ENCODE results near the gene PPP1R12B. TPM values are rescaled to one million over a fixed set of nuclear protein-coding genes. Genes with fewer than 3 reads are reported as not detected.

PPP1R12B gene
- total RNA-seq, 4 donors from 2014 or later, result 747 to 1,375 (median 979) TPM

DNA sequence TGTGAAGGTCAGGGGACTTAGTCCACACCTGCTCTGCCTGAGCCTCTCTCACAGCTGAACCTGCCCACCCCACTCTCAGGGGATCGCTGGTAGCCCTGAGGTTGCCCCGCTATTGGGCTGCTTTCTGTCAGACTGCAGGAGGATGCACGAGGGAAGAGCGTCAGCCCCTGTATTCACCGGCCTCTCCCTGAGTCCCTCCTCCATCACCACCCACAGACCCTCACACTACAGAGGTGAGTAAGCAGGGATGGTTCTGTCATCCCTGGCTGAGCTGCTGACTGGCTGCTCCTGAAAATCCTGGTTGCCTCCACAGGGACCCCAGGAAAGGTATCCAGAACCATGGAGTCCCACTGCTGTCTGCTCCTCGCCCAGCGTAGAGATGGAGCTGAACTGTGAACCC lies 243.0 kb downstream of the PPP1R12B start:
- Histone ChIP-seq H3K27ac (peak overlapping the region in 3 of 4 donors; percentile 83 to 90 (median 86)), H3K9me3 (no peaks in the 10 kb centered on the region), H3K4me1 (peaks cover 9 to 70% (median 40%) of the 10 kb centered on the region in 3 donors), H3K36me3 (peaks cover 0 to 30% of the 10 kb centered on the region in 2 donors), H3K4me3 (no peak overlapping the region), H3K27me3 (no peaks in the 10 kb centered on the region)
- 100% methylated on average over 2 of the region's 7 CpGs; no CpG with 5 or more reads in 1 of the 2 donors for WGBS, 2 donors (ENCODE audit: low coverage in 1 of 2)
- TF ChIP-seq EP300 (IDR thresholded peaks at IDR 0.05) (no peak), CTCF (IDR thresholded peaks at IDR 0.05) (no peak), POLR2A (IDR thresholded peaks at IDR 0.05) (no peak), POLR2AphosphoS5 (IDR thresholded peaks at IDR 0.05) (no peak)
- ATAC-seq, result no peak

- H3K36me3 ChIP-seq, result peaks cover 0 to 35% of the 10 kb centered on the region in 2 donors
- no peaks in the 10 kb centered on the region for H3K9me3 ChIP-seq
- H3K27me3 ChIP-seq, result no peaks in the 10 kb centered on the region
- 69 to 81% methylated on average over 2 to 3 of the region's 7 CpGs for WGBS, 2 donors (ENCODE audit: low coverage in 1 of 2)
- no peak for TF ChIP-seq POLR2AphosphoS5 (IDR thresholded peaks at IDR 0.05)
- no peak for TF ChIP-seq CTCF (IDR thresholded peaks at IDR 0.05)
- TF ChIP-seq EP300 (IDR thresholded peaks at IDR 0.05), result no peak
- TF ChIP-seq POLR2A (IDR thresholded peaks at IDR 0.05), result no peak
- H3K27ac ChIP-seq, result peak overlapping the region in 3 of 4 donors; percentile 83 to 90 (median 86)
- no peak overlapping the region for H3K4me3 ChIP-seq
- H3K4me1 ChIP-seq, result peaks cover 9 to 64% (median 37%) of the 10 kb centered on the region in 3 donors
- no peak for ATAC-seq
Observed at GRCh38 chr1:202592146-202592545, 243.6 kb downstream of the PPP1R12B start.

GRCh38 chr1:202593845-202594244 lies 245.3 kb downstream of the PPP1R12B start:
- WGBS, 2 donors (ENCODE audit: low coverage in 1 of 2), result 60% methylated on average over 2 of the region's 4 CpGs; no CpG with 5 or more reads in 1 of the 2 donors
- ATAC-seq, result no peak

GRCh38 chr1:202596638-202597037 lies 248.1 kb downstream of the PPP1R12B start:
- TF ChIP-seq POLR2A (IDR thresholded peaks at IDR 0.05), result no peak
- TF ChIP-seq POLR2AphosphoS5 (IDR thresholded peaks at IDR 0.05), result no peak
- TF ChIP-seq CTCF (IDR thresholded peaks at IDR 0.05), result no peak
- TF ChIP-seq EP300 (IDR thresholded peaks at IDR 0.05), result no peak
- Histone ChIP-seq H3K27ac (no peak overlapping the region), H3K4me3 (no peak overlapping the region), H3K4me1 (peaks cover 0 to 29% (median 9%) of the 10 kb centered on the region in 3 donors), H3K9me3 (no peaks in the 10 kb centered on the region), H3K27me3 (no peaks in the 10 kb centered on the region), H3K36me3 (peaks cover 0 to 30% of the 10 kb centered on the region in 2 donors)
- ATAC-seq, result no peak
- 77% methylated on average over 7 of the region's 13 CpGs; no CpG with 5 or more reads in 1 of the 2 donors for WGBS, 2 donors (ENCODE audit: low coverage in 1 of 2)

More at GRCh38 chr1:202593845-202594244, 245.3 kb downstream of the PPP1R12B start:
- Histone ChIP-seq H3K4me3 (no peak overlapping the region), H3K36me3 (peaks cover 0 to 35% of the 10 kb centered on the region in 2 donors), H3K27me3 (no peaks in the 10 kb centered on the region), H3K4me1 (peaks cover 2 to 47% (median 20%) of the 10 kb centered on the region in 3 donors), H3K9me3 (no peaks in the 10 kb centered on the region), H3K27ac (peak overlapping the region in 2 of 4 donors; percentile 83 to 86)
- TF ChIP-seq CTCF (IDR thresholded peaks at IDR 0.05) (no peak), POLR2A (IDR thresholded peaks at IDR 0.05) (no peak), POLR2AphosphoS5 (IDR thresholded peaks at IDR 0.05) (no peak), EP300 (IDR thresholded peaks at IDR 0.05) (no peak)

DNA sequence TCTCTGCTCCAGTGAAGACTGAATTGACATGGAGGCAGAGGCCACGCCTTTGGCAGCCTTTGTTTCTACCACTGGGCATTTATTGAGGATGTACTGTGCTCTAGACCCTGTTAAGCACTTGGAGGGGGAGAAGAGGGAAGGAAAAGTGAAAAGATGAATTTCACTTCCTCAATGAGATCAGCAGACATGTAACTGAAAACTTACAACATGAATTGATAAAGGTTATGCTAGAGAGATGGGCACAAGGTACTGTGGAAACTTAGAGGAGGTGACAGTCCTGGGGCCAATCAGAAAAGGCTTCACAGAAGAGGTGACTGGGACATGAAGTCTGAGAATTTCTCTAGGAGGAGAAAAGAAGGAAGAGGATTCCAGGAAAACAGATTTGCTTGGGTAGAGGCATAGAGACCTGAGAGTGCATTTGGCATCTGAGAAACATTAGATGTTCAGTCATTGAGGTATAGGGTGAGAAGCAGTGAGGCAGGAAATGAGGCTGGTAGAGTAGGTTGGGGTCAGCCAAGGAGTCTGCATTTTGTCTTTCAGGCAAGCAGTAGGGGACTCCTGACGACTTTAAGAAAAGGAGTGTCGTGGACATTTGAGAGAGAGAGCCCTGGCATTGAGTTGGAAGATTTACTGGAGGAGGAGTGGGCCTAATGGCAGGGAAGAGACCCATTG lies 248.7 kb downstream of the PPP1R12B start:
- Histone ChIP-seq H3K27me3 (no peaks in the 10 kb centered on the region), H3K27ac (no peak overlapping the region), H3K4me3 (no peak overlapping the region), H3K4me1 (peaks cover 0 to 23% (median 9%) of the 10 kb centered on the region in 3 donors), H3K9me3 (no peaks in the 10 kb centered on the region), H3K36me3 (peaks cover 0 to 30% of the 10 kb centered on the region in 2 donors)
- TF ChIP-seq CTCF (IDR thresholded peaks at IDR 0.05), result no peak
- TF ChIP-seq POLR2AphosphoS5 (IDR thresholded peaks at IDR 0.05), result no peak
- TF ChIP-seq POLR2A (IDR thresholded peaks at IDR 0.05), result no peak
- no peak for TF ChIP-seq EP300 (IDR thresholded peaks at IDR 0.05)
- WGBS, 2 donors (ENCODE audit: low coverage in 1 of 2), result 94 to 97% methylated on average over 3 of the region's 3 CpGs
- no peak for ATAC-seq

Measured in gastroesophageal sphincter (tissue), 4 donors.